B cell (primary cell): Measurements from ENCODE around the gene SEC16B. TPM values are rescaled to one million over a fixed set of nuclear protein-coding genes. Genes with fewer than 3 reads are reported as not detected.

ENCODE experiments used
- ATAC-seq: fragments of 200-7000 bp; cut with Tn5 transposase; one replicate; pipeline ENCODE4 v1.10.0; 2021; ENCODE audit warnings: low read depth, mild to moderate bottlenecking, moderate number of reproducible peaks, moderate library complexity
- CTCF ChIA-PET: fragments of 350-600 bp; sonication (Branson Sonifier 250); formaldehyde crosslinking; loops from one replicate; lab custom pipeline; 2021; ENCODE audit warnings: antibody characterized with exemption, inconsistent platforms; lab: Charles Lee
- POLR2A ChIA-PET: fragments of 350-600 bp; sonication (Branson Sonifier 250); formaldehyde crosslinking; loops from one replicate; lab custom pipeline; 2021; ENCODE audit warnings: antibody characterized with exemption; lab: Charles Lee
- DNase-seq: peaks from one replicate; pipeline ENCODE4 v3.0.0; 2013
- H2AFZ ChIP-seq: 2 replicates; pipeline ENCODE4 v1.6.1; 2012; ENCODE audit warnings: mild to moderate bottlenecking, low read depth, low read length; ENCODE audit not compliant: insufficient read depth, poor library complexity, severe bottlenecking
- H3K27ac ChIP-seq, 2 donors: 1 replicate in 1 of 2; 2 replicates in 1 of 2; pipeline ENCODE4 v1.5.1; 2012 to 2013; ENCODE audit warnings: low read length in 2 of 2, mild to moderate bottlenecking in 2 of 2, moderate library complexity in 1 of 2
- H3K27me3 ChIP-seq, 4 experiments: fragments of 200-600 bp in 1 of 4; sonication (generic) in 1 of 4; replicated peaks in 1 of 4; 1 replicate in 2 of 4; 2 replicates in 2 of 4; pipeline versions ENCODE4 v1.6.1 to v1.7.0; 2013 to 2016; ENCODE audit warnings: low read length in 3 of 4, mild to moderate bottlenecking in 2 of 4, mixed read lengths in 1 of 4, moderate library complexity in 1 of 4; ENCODE audit not compliant: insufficient read depth in 4 of 4, control insufficient read depth in 3 of 4; ENCODE audit errors: control extremely low read depth in 1 of 4
- H3K36me3 ChIP-seq, 2 experiments: replicated peaks in 1 of 2; 1 replicate in 1 of 2; 2 replicates in 1 of 2; pipeline versions ENCODE4 v1.6.1 to v1.7.1; 2013; ENCODE audit warnings: low read length in 1 of 2; ENCODE audit not compliant: insufficient read depth in 2 of 2, control insufficient read depth in 1 of 2; ENCODE audit errors: control extremely low read depth in 1 of 2, extremely low read depth in 1 of 2
- H3K4me1 ChIP-seq, 2 donors: fragments of 200-600 bp in 1 of 2; sonication (generic) in 1 of 2; 1 replicate in 1 of 2; 2 replicates in 1 of 2; pipeline versions ENCODE4 v1.5.1 to v1.6.1; 2013 to 2017; ENCODE audit warnings: low read length in 2 of 2; ENCODE audit not compliant: control insufficient read depth in 2 of 2, insufficient read depth in 2 of 2
- H3K4me2 ChIP-seq: replicated peaks from 2 replicates; pipeline ENCODE3; 2012; ENCODE audit warnings: mild to moderate bottlenecking, low read depth, low read length; ENCODE audit not compliant: poor library complexity, severe bottlenecking
- H3K4me3 ChIP-seq, 5 experiments: fragments of 200-600 bp in 1 of 5; sonication (generic) in 1 of 5; 1 replicate in 3 of 5; 2 replicates in 2 of 5; pipeline versions ENCODE4 v1.5.1 to v1.7.0; 2011 to 2016; ENCODE audit warnings: low read length in 4 of 5, mild to moderate bottlenecking in 4 of 5, low read depth in 2 of 5, control low read depth in 1 of 5, moderate library complexity in 1 of 5; ENCODE audit not compliant: insufficient read depth in 1 of 5; ENCODE audit errors: control extremely low read depth in 1 of 5, extremely low read depth in 1 of 5
- H3K79me2 ChIP-seq: fragments of 200-600 bp; sonication (generic); one replicate; pipeline ENCODE4 v1.6.0; 2016; ENCODE audit warnings: low read length; ENCODE audit not compliant: control insufficient read depth, insufficient read depth
- H3K9ac ChIP-seq: fragments of 200-600 bp; sonication (generic); 2 replicates; pipeline ENCODE4 v1.6.1; 2017; ENCODE audit warnings: mild to moderate bottlenecking, low read length, moderate library complexity
- H3K9me3 ChIP-seq, 3 donors: one replicate each; pipeline versions ENCODE4 v1.6.1 to v1.7.1; 2013; ENCODE audit warnings: low read length in 2 of 3; ENCODE audit not compliant: control insufficient read depth in 2 of 3, insufficient read depth in 1 of 3; ENCODE audit errors: control extremely low read depth in 1 of 3
- H4K20me1 ChIP-seq: 2 replicates; pipeline ENCODE4 v1.6.0; 2012; ENCODE audit warnings: mild to moderate bottlenecking, low read length; ENCODE audit not compliant: insufficient read depth, control insufficient read depth, poor library complexity, severe bottlenecking
- H3K27ac Mint-ChIP-seq: one replicate; pipeline ENCODE4 v1.8.0; 2021; ENCODE audit warnings: mixed read lengths
- H3K27me3 Mint-ChIP-seq: one replicate; pipeline ENCODE4 v1.8.0; 2021; ENCODE audit warnings: mixed read lengths
- H3K4me1 Mint-ChIP-seq: one replicate; pipeline ENCODE4 v1.8.0; 2021; ENCODE audit warnings: mixed read lengths
- H3K4me3 Mint-ChIP-seq: one replicate; pipeline ENCODE4 v1.8.0; 2021; ENCODE audit warnings: mixed read lengths
- H3K9me3 Mint-ChIP-seq: one replicate; pipeline ENCODE4 v1.8.0; 2022; ENCODE audit warnings: mixed read lengths; ENCODE audit not compliant: insufficient read depth
- EZH2 ChIP-seq: IDR thresholded peaks from 2 replicates; pipeline ENCODE4 v1.6.1; 2012; ENCODE audit warnings: borderline replicate concordance, low read depth, mild to moderate bottlenecking, moderate library complexity, low read length; ENCODE audit not compliant: insufficient read depth, poor library complexity, severe bottlenecking
- WGBS: methylation state at CpG from one replicate; pipeline ENCODE4 v1.1.5; 2013; ENCODE audit warnings: missing lambda C conversion rate; ENCODE audit not compliant: insufficient coverage; 5-methylcytosine and 5-hydroxymethylcytosine counted together
- intact Hi-C: fragments of 100-400 bp; cut with micrococcal nuclease; formaldehyde crosslinking; loops from one replicate; pipeline ENCODE4 v1.10.0; 2022
- polyA plus RNA-seq: library from polyadenylated mRNA; depleted of rRNA; stranded (reverse); fragments of >200 nt; gene quantifications from 2 replicates; pipeline ENCODE4 v1.2.3, GENCODE V29; 2012
- total RNA-seq, 2 donors: library from RNA; stranded (reverse); fragments of 120-200 nt in 1 of 2; gene quantifications; 1 replicate in 1 of 2; 2 replicates in 1 of 2; pipeline versions ENCODE4 v1.2.3 to v1.2.4, GENCODE V29; 2013 to 2022
- TF ChIP-seq, protein P1 (sequence below): fragments of 200-600 bp; IDR thresholded peaks from one replicate; pipeline ENCODE4 v1.8.0; 2022; ENCODE audit warnings: antibody characterized with exemption, mild to moderate bottlenecking

Gene SEC16B
- total and polyA plus RNA-seq, 2 donors (not counting 1 experiment from before 2014, with no cell fraction given): 0.03 to 0.10 TPM

DNA sequence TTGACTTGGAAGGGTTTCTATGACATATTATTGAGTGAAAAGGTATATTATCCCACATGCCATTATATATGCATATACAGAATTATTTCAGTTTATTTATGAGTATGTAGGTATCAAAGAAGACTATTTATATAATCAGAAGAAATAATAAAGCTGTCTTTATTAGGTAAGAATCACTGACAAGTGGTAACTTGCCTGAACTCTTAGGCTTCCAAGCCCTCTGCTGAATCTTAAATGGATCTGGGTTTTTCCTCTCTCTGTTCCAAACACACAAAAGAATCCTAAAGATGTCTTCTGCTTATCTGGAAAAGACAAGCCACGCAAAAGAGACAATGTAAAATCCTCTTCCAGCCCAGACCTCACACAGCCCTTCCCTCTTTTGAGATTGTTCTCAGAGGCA is 14.9 kb upstream of the SEC16B start:
- Mint-ChIP-seq H3K9me3 (no peaks in the 10 kb centered on the region), H3K4me1 (no peaks in the 10 kb centered on the region), H3K27me3 (peaks cover 6% of the 10 kb centered on the region), H3K4me3 (no peak overlapping the region), H3K27ac (no peak overlapping the region)
- CTCF ChIA-PET: interaction anchor here (0.6 kb wide), 1 partner anchor 252 kb away, joined by 5 read pairs; no protein-coding TSS in a partner anchor
- 91% methylated on average over 1 of the region's 1 CpG for WGBS
- Histone ChIP-seq H3K27me3 (no peaks in the 10 kb centered on the region), H3K4me2 (no peak overlapping the region), H3K27ac (no peak overlapping the region), H3K9me3 (no peaks in the 10 kb centered on the region), H3K36me3 (no peaks in the 10 kb centered on the region), H4K20me1 (no peaks in the 10 kb centered on the region), H2AFZ (no peak overlapping the region), H3K79me2 (no peaks in the 10 kb centered on the region), H3K4me1 (no peaks in the 10 kb centered on the region), H3K4me3 (no peak overlapping the region), H3K9ac (no peak overlapping the region)
- TF ChIP-seq, protein P1, sequence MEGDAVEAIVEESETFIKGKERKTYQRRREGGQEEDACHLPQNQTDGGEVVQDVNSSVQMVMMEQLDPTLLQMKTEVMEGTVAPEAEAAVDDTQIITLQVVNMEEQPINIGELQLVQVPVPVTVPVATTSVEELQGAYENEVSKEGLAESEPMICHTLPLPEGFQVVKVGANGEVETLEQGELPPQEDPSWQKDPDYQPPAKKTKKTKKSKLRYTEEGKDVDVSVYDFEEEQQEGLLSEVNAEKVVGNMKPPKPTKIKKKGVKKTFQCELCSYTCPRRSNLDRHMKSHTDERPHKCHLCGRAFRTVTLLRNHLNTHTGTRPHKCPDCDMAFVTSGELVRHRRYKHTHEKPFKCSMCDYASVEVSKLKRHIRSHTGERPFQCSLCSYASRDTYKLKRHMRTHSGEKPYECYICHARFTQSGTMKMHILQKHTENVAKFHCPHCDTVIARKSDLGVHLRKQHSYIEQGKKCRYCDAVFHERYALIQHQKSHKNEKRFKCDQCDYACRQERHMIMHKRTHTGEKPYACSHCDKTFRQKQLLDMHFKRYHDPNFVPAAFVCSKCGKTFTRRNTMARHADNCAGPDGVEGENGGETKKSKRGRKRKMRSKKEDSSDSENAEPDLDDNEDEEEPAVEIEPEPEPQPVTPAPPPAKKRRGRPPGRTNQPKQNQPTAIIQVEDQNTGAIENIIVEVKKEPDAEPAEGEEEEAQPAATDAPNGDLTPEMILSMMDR: no peak
- TF ChIP-seq EZH2: no peak
- no peak for DNase-seq
- POLR2A ChIA-PET: no interaction called here
- ATAC-seq: no peak
- intact Hi-C loops: no loop called here

DNA sequence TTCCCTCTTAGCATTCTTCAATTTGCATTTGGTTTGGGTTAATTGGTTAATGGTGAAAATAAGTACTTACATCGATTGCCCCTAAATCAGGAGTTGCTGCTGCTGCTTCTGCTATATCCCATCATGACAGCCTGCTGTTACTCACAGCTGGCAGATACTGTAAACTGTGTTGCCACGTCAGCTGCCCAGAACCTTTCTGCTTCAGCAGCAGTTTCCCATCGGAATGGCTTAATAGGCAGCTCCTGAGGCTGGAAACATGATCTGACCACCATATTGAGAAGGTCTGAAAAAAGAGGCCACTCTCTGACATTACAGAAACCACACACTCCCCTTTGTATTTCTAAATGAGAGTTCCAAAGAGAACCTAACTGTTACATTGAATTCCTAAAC is 14.3 kb upstream of the SEC16B start:
- no peak for ATAC-seq
- no peaks in the 10 kb centered on the region for H3K79me2 ChIP-seq
- no peak overlapping the region for H3K9ac ChIP-seq
- WGBS: 71% methylated on average over 2 of the region's 3 CpGs
- Mint-ChIP-seq H3K27ac (no peak overlapping the region), H3K27me3 (peaks cover 11% of the 10 kb centered on the region), H3K4me1 (no peaks in the 10 kb centered on the region), H3K9me3 (no peaks in the 10 kb centered on the region), H3K4me3 (no peak overlapping the region)
- H3K4me2 ChIP-seq: no peak overlapping the region
- no peak for DNase-seq
- no peaks in the 10 kb centered on the region for H4K20me1 ChIP-seq
- H3K9me3 ChIP-seq: no peaks in the 10 kb centered on the region
- no peak overlapping the region for H3K27ac ChIP-seq
- TF ChIP-seq, protein P1: no peak
- TF ChIP-seq EZH2: no peak
- H2AFZ ChIP-seq: no peak overlapping the region
- no peaks in the 10 kb centered on the region for H3K27me3 ChIP-seq
- H3K36me3 ChIP-seq: no peaks in the 10 kb centered on the region
- ChIA-PET CTCF (no interaction called here), POLR2A (no interaction called here)
- H3K4me3 ChIP-seq: no peak overlapping the region
- intact Hi-C loops: no loop called here
- H3K4me1 ChIP-seq: no peaks in the 10 kb centered on the region
